Mesothelial cell of epicardium (in vitro differentiated cells): ENCODE measurements around the gene FNDC11. TPM values are rescaled to one million over a fixed set of nuclear protein-coding genes. Genes with fewer than 3 reads are reported as not detected.

Source experiments
- DNase-seq, 2 experiments: peaks; one replicate each; pipeline ENCODE4 v3.0.0; 2021; ENCODE audit warnings: low spot score in 2 of 2; ENCODE audit not compliant: unreplicated experiment in 2 of 2
- H3K27ac Mint-ChIP-seq: 2 replicates; pipeline ENCODE4 v1.8.0; 2021; ENCODE audit warnings: mixed read lengths
- H3K27me3 Mint-ChIP-seq: 2 replicates; pipeline ENCODE4 v1.8.0; 2021; ENCODE audit warnings: low read depth, mixed read lengths
- H3K36me3 Mint-ChIP-seq: 2 replicates; pipeline ENCODE4 v1.8.0; 2021; ENCODE audit warnings: mixed read lengths
- H3K4me1 Mint-ChIP-seq: 2 replicates; pipeline ENCODE4 v1.8.0; 2021; ENCODE audit warnings: mixed read lengths
- H3K4me3 Mint-ChIP-seq: 2 replicates; pipeline ENCODE4 v1.8.0; 2021; ENCODE audit warnings: mild to moderate bottlenecking, moderate library complexity, mixed read lengths
- H3K9me3 Mint-ChIP-seq: 2 replicates; pipeline ENCODE4 v1.8.0; 2021; ENCODE audit warnings: mixed read lengths
- CTCF ChIP-seq: fragments of 200-600 bp; sonication (generic); IDR thresholded peaks from one replicate; pipeline ENCODE4 v1.5.0; 2021; ENCODE audit warnings: antibody characterized with exemption; ENCODE audit not compliant: unreplicated experiment
- total RNA-seq: library from RNA; stranded (reverse); gene quantifications from 3 replicates; pipeline ENCODE4 v1.2.1, GENCODE V29; 2021

The FNDC11 gene
- total RNA-seq, 1 donor from 2014 or later, result 1.1 TPM

GRCh38 chr20:63540417-63541186 is 13.4 kb upstream of the FNDC11 start:
- Mint-ChIP-seq H3K36me3 (no peaks in the 10 kb centered on the region), H3K27me3 (peaks cover 2% of the 10 kb centered on the region), H3K4me3 (no peak overlapping the region), H3K27ac (no peak overlapping the region), H3K9me3 (no peaks in the 10 kb centered on the region), H3K4me1 (peaks cover 2% of the 10 kb centered on the region)
- TF ChIP-seq CTCF, result no peak
- DNase-seq, result no peak

- no peak for DNase-seq
- Mint-ChIP-seq H3K4me1 (peaks cover 2% of the 10 kb centered on the region), H3K36me3 (no peaks in the 10 kb centered on the region), H3K27ac (no peak overlapping the region), H3K27me3 (peaks cover 2% of the 10 kb centered on the region), H3K4me3 (no peak overlapping the region), H3K9me3 (no peaks in the 10 kb centered on the region)
- TF ChIP-seq CTCF, result no peak
These were observed 12.6 kb upstream of the FNDC11 start for GRCh38 chr20:63541371-63541770.

- DNase-seq, result no peak
- TF ChIP-seq CTCF, result no peak
- peaks cover 2% of the 10 kb centered on the region for H3K4me1 Mint-ChIP-seq
- H3K9me3 Mint-ChIP-seq, result no peaks in the 10 kb centered on the region
- H3K36me3 Mint-ChIP-seq, result no peaks in the 10 kb centered on the region
- no peak overlapping the region for H3K27ac Mint-ChIP-seq
- peaks cover 7% of the 10 kb centered on the region for H3K27me3 Mint-ChIP-seq
- no peak overlapping the region for H3K4me3 Mint-ChIP-seq
These were observed 11.9 kb upstream of the FNDC11 start for GRCh38 chr20:63542031-63542559.

GRCh38 chr20:63542696-63543095 is 11.3 kb upstream of the FNDC11 start:
- Mint-ChIP-seq H3K4me1 (peaks cover 2% of the 10 kb centered on the region), H3K9me3 (no peaks in the 10 kb centered on the region), H3K27me3 (peaks cover 7% of the 10 kb centered on the region), H3K36me3 (no peaks in the 10 kb centered on the region), H3K27ac (no peak overlapping the region), H3K4me3 (no peak overlapping the region)
- no peak for DNase-seq
- no peak for TF ChIP-seq CTCF

- no peaks in the 10 kb centered on the region for H3K4me1 Mint-ChIP-seq
- peaks cover 11% of the 10 kb centered on the region for H3K27me3 Mint-ChIP-seq
- no peaks in the 10 kb centered on the region for H3K36me3 Mint-ChIP-seq
- no peak overlapping the region for H3K4me3 Mint-ChIP-seq
- H3K9me3 Mint-ChIP-seq, result no peaks in the 10 kb centered on the region
- no peak for DNase-seq
- TF ChIP-seq CTCF, result no peak
- H3K27ac Mint-ChIP-seq, result no peak overlapping the region
These were observed 10.8 kb upstream of the FNDC11 start for GRCh38 chr20:63543131-63543530.
